GM23248 (cell line): ENCODE data around the gene HMOX1. TPM values are rescaled to one million over a fixed set of nuclear protein-coding genes. Genes with fewer than 3 reads are reported as not detected.
A peak's percentile ranks its signal among the peaks of the same experiment; 100 is the strongest.

Experiments
- DNase-seq: peaks from one replicate; pipeline ENCODE4 v3.0.0-alpha.2; 2015
- H2AFZ ChIP-seq: fragments of 200-600 bp; sonication (generic); 2 replicates; pipeline ENCODE4 v1.6.1; 2016; ENCODE audit warnings: antibody characterized with exemption
- H3F3A ChIP-seq: fragments of 200-600 bp; sonication (generic); 2 replicates; pipeline ENCODE4 v1.6.1; 2016; ENCODE audit warnings: mild to moderate bottlenecking, antibody characterized with exemption, mixed run types; ENCODE audit not compliant: insufficient read depth
- H3K27ac ChIP-seq: fragments of 200-600 bp; sonication (generic); 2 replicates; pipeline ENCODE4 v1.5.1; 2016; ENCODE audit warnings: mild to moderate bottlenecking
- H3K27me3 ChIP-seq: fragments of 200-600 bp; sonication (generic); replicated peaks from 2 replicates; pipeline ENCODE4 v1.6.1; 2016; ENCODE audit warnings: mild to moderate bottlenecking; ENCODE audit not compliant: insufficient read depth
- H3K36me3 ChIP-seq: fragments of 200-600 bp; sonication (generic); 2 replicates; pipeline ENCODE4 v1.6.1; 2016; ENCODE audit warnings: low read depth, mild to moderate bottlenecking
- H3K4me1 ChIP-seq: fragments of 200-600 bp; sonication (generic); 2 replicates; pipeline ENCODE4 v1.6.1; 2016; ENCODE audit warnings: mild to moderate bottlenecking; ENCODE audit not compliant: insufficient read depth
- H3K4me2 ChIP-seq: fragments of 200-600 bp; sonication (generic); one replicate; pipeline ENCODE4 v1.6.1; 2016; ENCODE audit warnings: mild to moderate bottlenecking; ENCODE audit not compliant: unreplicated experiment
- H3K4me3 ChIP-seq: fragments of 200-600 bp; sonication (generic); 2 replicates; pipeline ENCODE4 v1.5.1; 2016; ENCODE audit warnings: mild to moderate bottlenecking
- H3K79me2 ChIP-seq: fragments of 200-600 bp; sonication (generic); 2 replicates; pipeline ENCODE4 v1.6.1; 2016; ENCODE audit warnings: mild to moderate bottlenecking; ENCODE audit not compliant: insufficient read depth
- H3K9ac ChIP-seq: fragments of 200-600 bp; sonication (generic); 2 replicates; pipeline ENCODE4 v1.6.1; 2016; ENCODE audit warnings: mild to moderate bottlenecking
- H3K9me2 ChIP-seq: fragments of 200-600 bp; sonication (generic); 2 replicates; pipeline ENCODE4 v1.6.1; 2016; ENCODE audit warnings: mixed run types, mild to moderate bottlenecking, moderate library complexity; ENCODE audit not compliant: insufficient read depth
- H3K9me3 ChIP-seq: fragments of 200-600 bp; sonication (generic); one replicate; pipeline ENCODE4 v1.6.1; 2017; ENCODE audit warnings: low read depth
- H4K20me1 ChIP-seq: fragments of 200-600 bp; sonication (generic); 2 replicates; pipeline ENCODE4 v1.6.0; 2016; ENCODE audit not compliant: insufficient read depth
- EZH2 ChIP-seq: fragments of 200-600 bp; sonication (generic); IDR thresholded peaks from 2 replicates; pipeline ENCODE4 v1.6.1; 2018; ENCODE audit warnings: antibody characterized with exemption, mild to moderate bottlenecking; ENCODE audit not compliant: insufficient read depth, poor library complexity, severe bottlenecking
- EZH2phosphoT487 ChIP-seq: fragments of 200-600 bp; sonication (generic); IDR thresholded peaks from 2 replicates; pipeline ENCODE4 v1.6.1; 2018; ENCODE audit warnings: antibody characterized with exemption, moderate library complexity, mild to moderate bottlenecking, low read depth; ENCODE audit not compliant: insufficient read depth
- WGBS, 2 experiments: methylation state at CpG; one replicate each; pipeline ENCODE4 v1.1.6; 2015 to 2017; ENCODE audit warnings: low lambda C conversion rate in 2 of 2, low coverage in 1 of 2; ENCODE audit errors: missing lambda C conversion rate in 2 of 2; 5-methylcytosine and 5-hydroxymethylcytosine counted together
- in situ Hi-C: fragments of 300-500 bp; cut with MboI; formaldehyde crosslinking; loops from 2 replicates; pipeline ENCODE4 v1.15.0; 2020
- microRNA-seq: library from miRNA; unstranded; fragments of <30 nt; microRNA quantifications from one replicate; pipeline ENCODE4, GENCODE V29; 2016; ENCODE audit warnings: borderline number of aligned reads
- polyA plus RNA-seq: library from polyadenylated mRNA; unstranded; fragments of >200 nt; fragmentation: Nextera tagmentation; extraction: Ambion mirVana; gene quantifications from 2 replicates; pipeline ENCODE4 v1.2.1, GENCODE V29; 2016
- small RNA-seq: library from RNA; depleted of rRNA; stranded (forward); fragments of <200 nt; gene quantifications from one replicate; pipeline ENCODE3, GENCODE V24; 2014; ENCODE audit warnings: low read depth, low replicate concordance
- total RNA-seq: library from RNA; depleted of rRNA; stranded (reverse); fragments of >200 nt; shearing (Covaris generic); gene quantifications from 2 replicates; pipeline ENCODE4 v1.2.3, GENCODE V29; 2014; rRNA removed

Gene HMOX1
- total and polyA plus RNA-seq, 2 experiments from 2014 or later = 44.3 to 82.9 TPM

DNA sequence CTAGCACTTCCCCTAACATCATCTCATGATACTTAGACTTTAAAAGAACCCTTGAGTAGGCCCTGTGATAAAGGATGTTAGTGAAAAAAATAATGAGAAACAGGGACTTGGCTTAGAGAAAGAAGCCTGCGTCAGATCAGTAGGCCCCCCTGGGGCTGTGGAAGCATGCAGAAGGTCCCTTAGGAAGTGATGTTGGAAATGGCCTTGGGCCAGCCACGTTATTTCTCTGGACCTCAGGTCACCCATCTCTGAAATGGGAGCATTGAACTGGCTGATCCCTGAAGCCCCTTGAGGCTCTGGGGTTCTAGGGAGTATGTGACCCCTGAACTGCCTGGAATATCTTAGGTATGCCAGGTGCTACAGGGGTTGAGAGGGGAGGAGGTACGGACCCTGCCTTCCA, 59.2 kb downstream of the HMOX1 start:
- Histone ChIP-seq H3K4me1 (no peaks in the 10 kb centered on the region), H2AFZ (no peak overlapping the region), H3K9me3 (no peaks in the 10 kb centered on the region), H3K9me2 (no peaks in the 10 kb centered on the region), H3K36me3 (no peaks in the 10 kb centered on the region), H3K9ac (no peak overlapping the region), H3K4me2 (no peak overlapping the region), H4K20me1 (no peaks in the 10 kb centered on the region), H3F3A (no peaks in the 10 kb centered on the region), H3K4me3 (no peak overlapping the region), H3K27ac (no peak overlapping the region), H3K79me2 (no peaks in the 10 kb centered on the region), H3K27me3 (no peaks in the 10 kb centered on the region)
- in situ Hi-C loops = loop anchor here (25.0 kb wide), 1 partner anchor 672 kb away; no protein-coding TSS in a partner anchor
- no peak for DNase-seq
- WGBS, 2 experiments = 80 to 84% methylated on average over 3 of the region's 3 CpGs
- no peak for TF ChIP-seq EZH2phosphoT487
- no peak for TF ChIP-seq EZH2

DNA sequence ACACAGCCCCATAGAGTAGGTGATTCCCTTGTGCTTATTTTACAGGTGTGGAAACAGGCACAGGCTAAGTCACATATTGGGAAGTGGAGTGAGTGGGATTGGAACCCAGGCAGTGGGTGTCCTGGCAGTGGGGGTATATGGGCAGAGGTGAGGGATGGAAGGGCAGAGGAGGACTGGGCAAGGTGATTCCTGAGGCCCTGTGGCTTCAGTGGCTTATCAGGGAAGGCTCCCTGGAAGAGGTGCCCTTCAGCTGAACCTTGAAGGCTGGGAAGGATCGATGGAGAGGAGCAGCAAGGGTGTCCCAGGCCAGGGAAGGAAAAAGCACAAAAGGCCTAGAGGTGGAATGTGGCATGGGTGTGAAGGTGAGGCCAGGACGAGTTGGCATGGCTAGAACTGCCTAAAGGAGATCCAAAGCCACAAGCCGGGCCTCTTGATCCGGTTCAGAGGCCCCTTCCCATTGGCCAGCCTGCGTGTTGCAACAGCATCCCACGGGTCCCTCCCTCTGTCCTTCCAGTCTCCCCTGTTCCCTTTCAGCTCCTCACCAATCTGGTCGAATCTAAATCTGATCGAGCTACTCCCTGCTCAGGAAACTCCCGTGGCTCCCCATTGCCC, 60.7 kb downstream of the HMOX1 start:
- in situ Hi-C loops = loop anchor here (25.0 kb wide), 1 partner anchor 671 kb away; no protein-coding TSS in a partner anchor

DNA sequence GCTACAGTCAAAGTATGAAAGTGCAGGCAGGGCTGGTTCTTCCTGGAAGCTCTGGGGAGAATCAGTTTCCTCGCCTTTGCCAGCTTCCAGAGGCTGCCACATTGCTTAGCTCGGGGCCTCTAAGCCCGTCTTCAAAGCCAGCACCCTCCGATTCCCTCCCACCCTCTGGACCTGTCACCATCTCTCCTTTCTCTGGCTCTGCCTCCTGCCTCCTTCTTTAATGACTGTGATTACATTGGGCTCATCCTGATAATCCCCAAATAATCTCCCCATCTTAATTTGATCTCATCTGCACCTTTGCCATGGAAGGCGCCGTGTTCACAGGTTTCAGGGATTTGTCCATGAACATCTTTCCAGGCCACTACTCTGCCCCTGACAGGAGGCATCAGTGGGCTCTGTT, 61.6 kb downstream of the HMOX1 start:
- in situ Hi-C loops = loop anchor here (25.0 kb wide), 1 partner anchor 670 kb away; no protein-coding TSS in a partner anchor
- TF ChIP-seq EZH2 = no peak
- TF ChIP-seq EZH2phosphoT487 = no peak
- WGBS, 2 experiments = 79 to 85% methylated on average over 6 of the region's 6 CpGs
- Histone ChIP-seq H3K4me1 (peaks cover 11% of the 10 kb centered on the region), H3F3A (no peaks in the 10 kb centered on the region), H3K9me3 (no peaks in the 10 kb centered on the region), H3K27ac (no peak overlapping the region), H3K27me3 (no peaks in the 10 kb centered on the region), H3K9me2 (no peaks in the 10 kb centered on the region), H3K4me3 (no peak overlapping the region), H2AFZ (no peak overlapping the region), H4K20me1 (no peaks in the 10 kb centered on the region), H3K9ac (no peak overlapping the region), H3K4me2 (no peak overlapping the region), H3K79me2 (no peaks in the 10 kb centered on the region), H3K36me3 (no peaks in the 10 kb centered on the region)
- DNase-seq = no peak

More for the DNA sequence above, 60.7 kb downstream of the HMOX1 start:
- WGBS, 2 experiments = 85 to 88% methylated on average over 9 of the region's 9 CpGs
- DNase-seq = no peak
- no peaks in the 10 kb centered on the region for H3K9me2 ChIP-seq
- H2AFZ ChIP-seq = no peak overlapping the region
- no peaks in the 10 kb centered on the region for H4K20me1 ChIP-seq
- H3K9me3 ChIP-seq = no peaks in the 10 kb centered on the region
- no peak overlapping the region for H3K9ac ChIP-seq
- H3K4me2 ChIP-seq = no peak overlapping the region
- H3K27me3 ChIP-seq = no peaks in the 10 kb centered on the region
- H3K27ac ChIP-seq = no peak overlapping the region
- H3K4me1 ChIP-seq = peaks cover 8% of the 10 kb centered on the region
- H3F3A ChIP-seq = no peaks in the 10 kb centered on the region
- no peaks in the 10 kb centered on the region for H3K36me3 ChIP-seq
- H3K4me3 ChIP-seq = no peak overlapping the region
- TF ChIP-seq EZH2 (no peak), EZH2phosphoT487 (no peak)
- no peaks in the 10 kb centered on the region for H3K79me2 ChIP-seq

DNA sequence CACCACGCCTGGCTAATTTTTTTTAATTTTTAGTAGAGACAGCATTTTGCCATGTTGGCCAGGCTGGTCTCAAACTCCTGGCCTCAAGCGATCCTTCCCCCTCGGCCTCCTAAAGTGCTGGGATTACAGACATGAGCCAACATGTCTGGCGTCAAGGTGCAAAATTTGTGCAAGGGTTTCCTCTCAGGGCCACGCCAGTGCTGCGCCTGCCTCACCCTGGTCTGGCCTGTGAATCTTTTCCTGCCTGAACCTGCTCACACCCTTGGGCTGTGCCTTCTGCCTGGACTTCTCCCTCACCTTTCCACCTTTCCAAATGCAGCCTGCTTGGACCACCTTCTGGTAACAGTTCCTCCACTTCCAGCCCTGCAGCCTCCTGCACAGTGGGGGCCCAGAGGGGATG, 62.4 kb downstream of the HMOX1 start:
- H3K27me3 ChIP-seq = no peaks in the 10 kb centered on the region
- H3K9ac ChIP-seq = no peak overlapping the region
- WGBS, 2 experiments = 86 to 88% methylated on average over 6 of the region's 6 CpGs
- H4K20me1 ChIP-seq = no peaks in the 10 kb centered on the region
- no peaks in the 10 kb centered on the region for H3F3A ChIP-seq
- no peak overlapping the region for H3K27ac ChIP-seq
- no peaks in the 10 kb centered on the region for H3K9me3 ChIP-seq
- TF ChIP-seq EZH2 (no peak), EZH2phosphoT487 (no peak)
- H3K4me2 ChIP-seq = no peak overlapping the region
- no peaks in the 10 kb centered on the region for H3K9me2 ChIP-seq
- H3K4me3 ChIP-seq = no peak overlapping the region
- DNase-seq = no peak
- in situ Hi-C loops = loop anchor here (25.0 kb wide), 1 partner anchor 669 kb away; no protein-coding TSS in a partner anchor
- no peak overlapping the region for H2AFZ ChIP-seq
- H3K4me1 ChIP-seq = peaks cover 11% of the 10 kb centered on the region
- no peaks in the 10 kb centered on the region for H3K36me3 ChIP-seq
- H3K79me2 ChIP-seq = no peaks in the 10 kb centered on the region

Small RNA genes within 50 kb of the gene (microRNA-seq; reads per million reads assigned to microRNA genes)
- 21.5 reads per million, percentile 29 among the genes with 10 or more reads in this experiment for gene MIR3909
- gene MIR6069 = not detected

Small RNA genes within 50 kb of the gene (small RNA-seq; reads per million reads assigned to genes)
- gene MIR3909 (not detected), gene MIR6069 (not detected)

Other genes with a start within 250 kb of the HMOX1 start
- 10.2 and 12.4 TPM in 2 replicates for gene HMGXB4, start 123.6 kb upstream of the HMOX1 start, total RNA-seq
- 17.1 and 17.8 TPM in 2 replicates for gene HMGXB4, start 123.6 kb upstream of the HMOX1 start, polyA plus RNA-seq
- 61.3 and 62.2 TPM in 2 replicates for gene TOM1, start 81.2 kb upstream of the HMOX1 start, total RNA-seq
- gene TOM1, start 81.2 kb upstream of the HMOX1 start, polyA plus RNA-seq = 69.7 and 72.9 TPM in 2 replicates
- gene MCM5, start 19.0 kb downstream of the HMOX1 start, total RNA-seq = 34.4 and 37.2 TPM in 2 replicates
- gene MCM5, start 19.0 kb downstream of the HMOX1 start, polyA plus RNA-seq = 48.4 and 51.5 TPM in 2 replicates
- gene RASD2, start 159.7 kb downstream of the HMOX1 start, total RNA-seq = 0.76 and 3.7 TPM in 2 replicates
- gene RASD2, start 159.7 kb downstream of the HMOX1 start, polyA plus RNA-seq = 1.5 and 1.6 TPM in 2 replicates
- gene MB, start 236.2 kb downstream of the HMOX1 start, total RNA-seq = not detected in 2 replicates
- 0.47 TPM in 1 of 2 replicates, not detected in the other for gene MB, start 236.2 kb downstream of the HMOX1 start, polyA plus RNA-seq